Lower leg skin (tissue), 3 donors: Measurements from ENCODE around the gene SERPINA7.

Source experiments
- POLR2A ChIP-seq, 2 donors: fragments of 450-650 bp; IDR thresholded peaks; one replicate each; pipeline ENCODE4 v1.6.1; 2016 to 2017; ENCODE audit warnings: antibody characterized with exemption in 2 of 2, mild to moderate bottlenecking in 1 of 2, moderate library complexity in 1 of 2
- TF ChIP-seq, protein P1 (sequence below), 3 donors: fragments of 450-650 bp; IDR thresholded peaks; one replicate each; pipeline ENCODE4 v1.5.1; 2016; ENCODE audit warnings: antibody characterized with exemption in 3 of 3, mild to moderate bottlenecking in 3 of 3, moderate library complexity in 2 of 3

DNA sequence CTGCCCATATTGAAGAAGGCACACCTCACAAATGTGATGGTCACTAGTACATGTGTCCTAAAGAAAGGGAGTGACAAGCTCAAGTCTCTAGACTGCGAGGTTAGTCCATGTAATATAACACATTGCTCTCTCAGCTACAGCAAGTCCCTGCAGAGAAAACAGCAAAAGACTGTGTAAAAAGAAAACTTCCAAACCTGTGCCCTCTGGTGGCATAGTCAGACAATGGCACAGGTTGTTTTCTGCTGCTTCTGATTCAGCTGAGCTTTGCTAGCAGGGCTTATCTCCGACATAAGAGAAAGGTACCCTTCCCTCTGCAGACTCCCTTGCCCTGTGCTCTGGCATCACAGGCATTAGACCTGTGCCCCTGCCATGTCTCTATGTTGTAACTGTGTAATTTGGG, 1.4 kb upstream of the SERPINA7 start:
- TF ChIP-seq, protein P1, sequence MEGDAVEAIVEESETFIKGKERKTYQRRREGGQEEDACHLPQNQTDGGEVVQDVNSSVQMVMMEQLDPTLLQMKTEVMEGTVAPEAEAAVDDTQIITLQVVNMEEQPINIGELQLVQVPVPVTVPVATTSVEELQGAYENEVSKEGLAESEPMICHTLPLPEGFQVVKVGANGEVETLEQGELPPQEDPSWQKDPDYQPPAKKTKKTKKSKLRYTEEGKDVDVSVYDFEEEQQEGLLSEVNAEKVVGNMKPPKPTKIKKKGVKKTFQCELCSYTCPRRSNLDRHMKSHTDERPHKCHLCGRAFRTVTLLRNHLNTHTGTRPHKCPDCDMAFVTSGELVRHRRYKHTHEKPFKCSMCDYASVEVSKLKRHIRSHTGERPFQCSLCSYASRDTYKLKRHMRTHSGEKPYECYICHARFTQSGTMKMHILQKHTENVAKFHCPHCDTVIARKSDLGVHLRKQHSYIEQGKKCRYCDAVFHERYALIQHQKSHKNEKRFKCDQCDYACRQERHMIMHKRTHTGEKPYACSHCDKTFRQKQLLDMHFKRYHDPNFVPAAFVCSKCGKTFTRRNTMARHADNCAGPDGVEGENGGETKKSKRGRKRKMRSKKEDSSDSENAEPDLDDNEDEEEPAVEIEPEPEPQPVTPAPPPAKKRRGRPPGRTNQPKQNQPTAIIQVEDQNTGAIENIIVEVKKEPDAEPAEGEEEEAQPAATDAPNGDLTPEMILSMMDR (IDR thresholded peaks at IDR 0.05) = no peak
- no peak for TF ChIP-seq POLR2A (IDR thresholded peaks at IDR 0.05)
